Heart left ventricle (tissue), 16 donors: ENCODE measurements around the gene PCYT2. TPM values are rescaled to one million over a fixed set of nuclear protein-coding genes. Genes with fewer than 3 reads are reported as not detected.

ENCODE experiments used
- ATAC-seq, 4 donors: fragments of 200-7000 bp; cut with Tn5 transposase; one replicate each; pipeline ENCODE4 v1.9.1; 2020 to 2022; ENCODE audit warnings: moderate library complexity in 4 of 4, mild to moderate bottlenecking in 3 of 4, moderate number of reproducible peaks in 1 of 4
- DNase-seq, 5 donors: peaks; one replicate each; pipeline ENCODE4 v3.0.0-alpha.2; 2020
- H3K27ac ChIP-seq, 12 donors: fragments of 200-600 bp; sonication (generic) in 4 of 12; one replicate each; pipeline versions ENCODE4 v1.5.0 to v1.8.0; 2016 to 2022; ENCODE audit warnings: mild to moderate bottlenecking in 2 of 12
- H3K27me3 ChIP-seq, 9 donors: fragments of 200-600 bp; sonication (generic) in 2 of 9; one replicate each; pipeline versions ENCODE4 v1.5.1 to v1.8.0; 2016 to 2022; ENCODE audit warnings: mild to moderate bottlenecking in 3 of 9
- H3K36me3 ChIP-seq, 9 donors: fragments of 200-600 bp; sonication (generic) in 2 of 9; one replicate each; pipeline versions ENCODE4 v1.5.0 to v1.8.0; 2018 to 2022; ENCODE audit warnings: mild to moderate bottlenecking in 2 of 9
- H3K4me1 ChIP-seq, 12 donors: fragments of 200-600 bp; sonication (generic) in 4 of 12; one replicate each; pipeline versions ENCODE4 v1.5.0 to v1.8.0; 2016 to 2022; ENCODE audit warnings: mild to moderate bottlenecking in 3 of 12
- H3K4me3 ChIP-seq, 12 donors: fragments of 200-600 bp; sonication (generic) in 4 of 12; one replicate each; pipeline versions ENCODE4 v1.5.0 to v1.8.0; 2017 to 2022; ENCODE audit warnings: mild to moderate bottlenecking in 9 of 12, moderate library complexity in 4 of 12
- H3K9me3 ChIP-seq, 12 donors: fragments of 200-600 bp; sonication (generic) in 4 of 12; one replicate each; pipeline versions ENCODE4 v1.5.0 to v1.8.0; 2016 to 2022; ENCODE audit warnings: mild to moderate bottlenecking in 1 of 12
- CTCF ChIP-seq, 12 donors: fragments of 200-600 bp; sonication (generic) in 4 of 12; IDR thresholded peaks; one replicate each; pipeline versions ENCODE4 v1.5.0 to v1.8.0; 2018 to 2022; ENCODE audit warnings: antibody characterized with exemption in 12 of 12, mild to moderate bottlenecking in 5 of 12
- POLR2A ChIP-seq, 2 donors: fragments of 450-650 bp; IDR thresholded peaks; one replicate each; pipeline ENCODE4 v1.6.1; 2017; ENCODE audit warnings: antibody characterized with exemption in 2 of 2, mild to moderate bottlenecking in 2 of 2, moderate library complexity in 2 of 2
- WGBS, 4 donors: extraction: QIAGEN DNeasy Blood & Tissue Kit in 2 of 4; methylation state at CpG; one replicate each; pipeline versions ENCODE4 v1.1.5 to v1.1.7; 2013 to 2018; 5-methylcytosine and 5-hydroxymethylcytosine counted together
- intact Hi-C, 10 donors: fragments of 100-400 bp; cut with DNase I; formaldehyde crosslinking; loops; one replicate each; pipeline versions ENCODE4 v1.11.1 to v1.14.2; 2022
- polyA plus RNA-seq, 2 donors: library from polyadenylated mRNA; stranded (reverse); fragments of 200-250 nt; gene quantifications; one replicate each; pipeline ENCODE4 v1.2.3, GENCODE V29; 2013
- total RNA-seq, 9 donors: library from RNA; depleted of rRNA in 2 of 9; stranded (reverse); fragments of >200 nt in 2 of 9; fragmentation: NEBNext Ultra II Directional in 3 of 9; extraction: Animal tissue kit (Norgen Biotek cat#: 25700) in 3 of 9; gene quantifications; one replicate each; pipeline versions ENCODE4 v1.1.0 to v1.2.4, GENCODE V29; 2016 to 2023
- donor health status: ischemic (EF 13 %, LVEDD 7.1; RV severe dilation, severe dysfunction).
- donor health status: healthy with polysubstance abuse.
- donor health status: DM: no; HTN: yes; CAD: no.
- donor health status: DM: no; HTN: no; CAD: no.
- donor health status: ischemic (EF 25% LVEDD 6.9; RV normal size, moderate dysfunction).
- donor health status: ischemic (EF 25% LVEDD 5.7; RV mildly dilated, moderate dysfunction).
- donor health status: healthy.
- donor health status: DM: yes; HTN: yes; CAD: no.
- donor health status: ischemic (EF 35%, LVEDD 5.7; RV mildly dilated, moderate dysfunction).
- donor health status: nonischemic (EF 11% LVEDD 7.7; RV severe dilation, severe dysfunction).
- donor health status: DM: yes; HTN: yes; CAD: no.
- donor health status: PGD.
- donor health status: ischemic (EF 29% LVEDD 5.4; RV normal size, mild dysfunction).
- donor health status: nonischemic (EF 23%, LVEDD 6.1; RV moderate dilation, normal function).

The PCYT2 gene
- total and polyA plus RNA-seq, 11 donors, result 28.8 to 85.5 (median 49.7) TPM

- WGBS, 4 donors, result 85 to 93% (median 90%) methylated on average over 14 of the region's 14 CpGs
- DNase-seq, result no peak
These were observed 22.0 kb upstream of the PCYT2 start for GRCh38 chr17:81933178-81933699.

GRCh38 chr17:81932333-81932983 is 21.3 kb upstream of the PCYT2 start:
- Histone ChIP-seq H3K36me3 (no peaks in the 10 kb centered on the region), H3K27me3 (peaks cover 0 to 14% (median 0%) of the 10 kb centered on the region in 9 donors), H3K4me1 (peaks cover 2 to 23% (median 13%) of the 10 kb centered on the region in 12 donors), H3K4me3 (no peak overlapping the region), H3K9me3 (no peaks in the 10 kb centered on the region), H3K27ac (no peak overlapping the region)
- no peak for TF ChIP-seq CTCF (IDR thresholded peaks at IDR 0.05)
- TF ChIP-seq POLR2A (IDR thresholded peaks at IDR 0.05), result no peak
- DNase-seq (no peak), ATAC-seq (no peak)
- 87 to 92% (median 88%) methylated on average over 7 to 9 of the region's 9 CpGs for WGBS, 4 donors
- intact Hi-C loops, result no loop called here

More at GRCh38 chr17:81933178-81933699, 22.0 kb upstream of the PCYT2 start:
- Histone ChIP-seq H3K27me3 (peaks cover 0 to 11% (median 0%) of the 10 kb centered on the region in 9 donors), H3K9me3 (no peaks in the 10 kb centered on the region), H3K27ac (no peak overlapping the region), H3K4me1 (peaks cover 2 to 24% (median 11%) of the 10 kb centered on the region in 12 donors), H3K36me3 (no peaks in the 10 kb centered on the region), H3K4me3 (no peak overlapping the region)
- TF ChIP-seq POLR2A (IDR thresholded peaks at IDR 0.05) (no peak), CTCF (IDR thresholded peaks at IDR 0.05) (no peak)
- intact Hi-C loops, result no loop called here
- ATAC-seq, result no peak

GRCh38 chr17:81931557-81932332 is 20.5 kb upstream of the PCYT2 start:
- TF ChIP-seq POLR2A (IDR thresholded peaks at IDR 0.05) (no peak), CTCF (IDR thresholded peaks at IDR 0.05) (no peak)

GRCh38 chr17:81931189-81931556 is 20.0 kb upstream of the PCYT2 start:
- WGBS, 4 donors, result 68 to 73% (median 70%) methylated on average over 13 of the region's 13 CpGs
- ATAC-seq (no peak), DNase-seq (no peak)
- Histone ChIP-seq H3K27ac (no peak overlapping the region), H3K27me3 (peaks cover 0 to 14% (median 0%) of the 10 kb centered on the region in 9 donors), H3K4me1 (peaks cover 2 to 18% (median 10%) of the 10 kb centered on the region in 12 donors), H3K36me3 (no peaks in the 10 kb centered on the region), H3K4me3 (no peak overlapping the region), H3K9me3 (no peaks in the 10 kb centered on the region)
- intact Hi-C loops, result no loop called here
- no peak for TF ChIP-seq CTCF (IDR thresholded peaks at IDR 0.05)
- no peak for TF ChIP-seq POLR2A (IDR thresholded peaks at IDR 0.05)

More at GRCh38 chr17:81931557-81932332, 20.5 kb upstream of the PCYT2 start:
- intact Hi-C loops, result no loop called here
- no peaks in the 10 kb centered on the region for H3K9me3 ChIP-seq
- ATAC-seq, result no peak
- peaks cover 2 to 17% (median 10%) of the 10 kb centered on the region in 12 donors for H3K4me1 ChIP-seq
- no peaks in the 10 kb centered on the region for H3K36me3 ChIP-seq
- 45 to 57% (median 51%) methylated on average over 10 to 15 of the region's 15 CpGs for WGBS, 4 donors
- DNase-seq, result no peak
- no peak overlapping the region for H3K27ac ChIP-seq
- peaks cover 0 to 14% (median 0%) of the 10 kb centered on the region in 9 donors for H3K27me3 ChIP-seq
- H3K4me3 ChIP-seq, result no peak overlapping the region
